Astrocyte (in vitro differentiated cells and primary cell): ENCODE measurements around the gene FSTL1. TPM values are rescaled to one million over a fixed set of nuclear protein-coding genes. Genes with fewer than 3 reads are reported as not detected.

Experiments
- DNase-seq: peaks from one replicate; pipeline ENCODE4 v3.0.0-alpha.2; 2010; ENCODE audit warnings: low read depth
- FAIRE-seq: peaks from 2 replicates; lab custom pipeline; 2011; peaks lifted over from hg19 to GRCh38; lab: Jason Lieb, UNC
- H2AFZ ChIP-seq: 2 replicates; pipeline ENCODE4 v1.6.0; 2012; ENCODE audit warnings: low read depth, low read length, inconsistent platforms
- H3K27ac ChIP-seq: 2 replicates; pipeline ENCODE4 v1.5.1; 2011; ENCODE audit warnings: low read depth, low read length, inconsistent platforms
- H3K27me3 ChIP-seq: 2 replicates; pipeline ENCODE4 v1.6.0; 2011; ENCODE audit warnings: low read length, inconsistent platforms; ENCODE audit not compliant: insufficient read depth
- H3K36me3 ChIP-seq: 2 replicates; pipeline ENCODE4 v1.5.1; 2011; ENCODE audit warnings: low read length, inconsistent platforms; ENCODE audit not compliant: insufficient read depth
- H3K4me1 ChIP-seq: 2 replicates; pipeline ENCODE4 v1.5.1; 2011; ENCODE audit warnings: low read length, inconsistent platforms; ENCODE audit not compliant: insufficient read depth
- H3K4me2 ChIP-seq: 2 replicates; pipeline ENCODE4 v1.6.0; 2012; ENCODE audit warnings: low read length, inconsistent platforms
- H3K4me3 ChIP-seq: 2 replicates; pipeline ENCODE4 v1.5.1; 2011; ENCODE audit warnings: low read depth, mild to moderate bottlenecking, low read length, inconsistent platforms; ENCODE audit not compliant: insufficient read depth
- H3K79me2 ChIP-seq: 2 replicates; pipeline ENCODE4 v1.6.0; 2012; ENCODE audit warnings: mild to moderate bottlenecking, low read length, inconsistent platforms; ENCODE audit not compliant: insufficient read depth
- H3K9ac ChIP-seq: 2 replicates; pipeline ENCODE4 v1.6.0; 2012; ENCODE audit warnings: mild to moderate bottlenecking, low read length, inconsistent platforms
- H3K9me3 ChIP-seq: 2 replicates; pipeline ENCODE4 v1.5.1; 2012; ENCODE audit warnings: low read depth, mild to moderate bottlenecking, low read length, inconsistent platforms; ENCODE audit not compliant: insufficient read depth
- H4K20me1 ChIP-seq: 2 replicates; pipeline ENCODE4 v1.6.0; 2012; ENCODE audit warnings: low read length, inconsistent platforms; ENCODE audit not compliant: insufficient read depth
- H3K27ac Mint-ChIP-seq: one replicate; pipeline ENCODE4 v1.8.0; 2021; ENCODE audit warnings: mild to moderate bottlenecking, mixed read lengths; ENCODE audit not compliant: unreplicated experiment
- H3K27me3 Mint-ChIP-seq: one replicate; pipeline ENCODE4 v1.8.0; 2021; ENCODE audit warnings: low read depth, mixed read lengths; ENCODE audit not compliant: unreplicated experiment
- H3K36me3 Mint-ChIP-seq: one replicate; pipeline ENCODE4 v1.8.0; 2021; ENCODE audit warnings: low read depth, mixed read lengths; ENCODE audit not compliant: unreplicated experiment
- H3K4me1 Mint-ChIP-seq: one replicate; pipeline ENCODE4 v1.8.0; 2021; ENCODE audit warnings: low read depth, mixed read lengths; ENCODE audit not compliant: unreplicated experiment
- H3K4me3 Mint-ChIP-seq: one replicate; pipeline ENCODE4 v1.8.0; 2021; ENCODE audit warnings: mild to moderate bottlenecking, moderate library complexity, mixed read lengths; ENCODE audit not compliant: unreplicated experiment
- H3K9me3 Mint-ChIP-seq: one replicate; pipeline ENCODE4 v1.8.0; 2021; ENCODE audit warnings: mild to moderate bottlenecking, mixed read lengths; ENCODE audit not compliant: unreplicated experiment
- CTCF ChIP-seq: IDR thresholded peaks from 2 replicates; pipeline ENCODE4 v1.5.1; 2011; ENCODE audit warnings: low read depth, mild to moderate bottlenecking, inconsistent platforms, low read length, moderate library complexity; ENCODE audit not compliant: insufficient read depth
- EZH2 ChIP-seq: IDR thresholded peaks from 2 replicates; pipeline ENCODE4 v1.6.1; 2012; ENCODE audit warnings: mild to moderate bottlenecking, low read length, inconsistent platforms; ENCODE audit not compliant: insufficient read depth
- total RNA-seq: library from RNA; stranded (reverse); gene quantifications from 2 replicates; pipeline ENCODE4 v1.2.1, GENCODE V29; 2021

Gene FSTL1
- total RNA-seq, 1 donor from 2014 or later = 1,010 TPM

- Mint-ChIP-seq H3K27me3 (no peaks in the 10 kb centered on the region), H3K4me1 (peaks cover 21% of the 10 kb centered on the region), H3K27ac (no peak overlapping the region), H3K9me3 (peaks cover 3% of the 10 kb centered on the region), H3K4me3 (no peak overlapping the region), H3K36me3 (no peaks in the 10 kb centered on the region)
- FAIRE-seq (no peak), DNase-seq (no peak)
- no peaks in the 10 kb centered on the region for H3K36me3 ChIP-seq
- H3K9me3 ChIP-seq = no peaks in the 10 kb centered on the region
- H3K27ac ChIP-seq = no peak overlapping the region
- H3K4me2 ChIP-seq = no peak overlapping the region
- H3K79me2 ChIP-seq = no peaks in the 10 kb centered on the region
- no peaks in the 10 kb centered on the region for H3K27me3 ChIP-seq
- H3K4me1 ChIP-seq = peaks cover 7% of the 10 kb centered on the region
- TF ChIP-seq CTCF = no peak
- TF ChIP-seq EZH2 = no peak
- no peak overlapping the region for H3K9ac ChIP-seq
- no peaks in the 10 kb centered on the region for H4K20me1 ChIP-seq
- H3K4me3 ChIP-seq = no peak overlapping the region
- no peak overlapping the region for H2AFZ ChIP-seq
These were observed 27.0 kb upstream of the FSTL1 start for GRCh38 chr3:120477781-120478180.

DNA sequence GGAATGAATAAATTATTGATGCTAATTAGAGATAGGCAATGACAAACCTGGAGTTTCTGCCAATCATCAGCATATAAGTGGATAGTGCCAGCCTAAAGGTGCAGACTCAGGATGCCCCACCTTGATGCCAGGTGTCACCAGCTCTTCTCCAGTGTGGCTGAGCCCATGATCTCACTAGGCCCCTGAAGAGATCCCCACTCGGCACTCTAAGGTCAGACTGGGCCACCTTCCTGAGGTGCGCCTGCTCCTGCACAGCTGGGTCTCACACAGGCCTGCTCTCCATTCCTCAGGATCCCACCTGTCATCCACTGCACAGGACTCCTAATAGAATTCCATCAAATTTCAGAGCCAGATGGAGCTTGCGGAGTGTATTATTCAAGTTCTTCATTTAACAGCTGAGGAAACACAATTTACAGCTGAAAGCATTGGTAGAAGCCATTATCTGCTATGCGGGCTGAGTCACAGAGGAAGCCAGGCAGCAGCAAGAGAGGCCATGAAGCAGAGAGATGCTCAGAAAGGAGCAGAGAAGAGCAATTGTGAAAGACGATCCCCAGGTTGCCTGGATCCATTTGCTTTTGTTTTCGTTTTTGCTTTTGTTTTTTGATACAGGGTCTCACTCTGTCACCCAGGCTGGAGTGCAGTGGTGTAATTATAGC is 25.1 kb upstream of the FSTL1 start:
- Histone ChIP-seq H3K79me2 (no peaks in the 10 kb centered on the region), H3K4me1 (peaks cover 23% of the 10 kb centered on the region), H2AFZ (no peak overlapping the region), H3K9ac (no peak overlapping the region), H4K20me1 (no peaks in the 10 kb centered on the region), H3K36me3 (no peaks in the 10 kb centered on the region), H3K4me2 (no peak overlapping the region), H3K9me3 (no peaks in the 10 kb centered on the region), H3K27me3 (no peaks in the 10 kb centered on the region), H3K27ac (no peak overlapping the region), H3K4me3 (no peak overlapping the region)
- DNase-seq (peak; percentile 51), FAIRE-seq (no peak)
- H3K4me1 Mint-ChIP-seq = peaks cover 39% of the 10 kb centered on the region
- H3K9me3 Mint-ChIP-seq = peaks cover 9% of the 10 kb centered on the region
- no peaks in the 10 kb centered on the region for H3K36me3 Mint-ChIP-seq
- no peak overlapping the region for H3K27ac Mint-ChIP-seq
- TF ChIP-seq EZH2 (no peak), CTCF (no peak)
- no peak overlapping the region for H3K4me3 Mint-ChIP-seq
- no peaks in the 10 kb centered on the region for H3K27me3 Mint-ChIP-seq
